ENCODE measurements around the gene CDYL2.

- TF ChIP-seq CTCF (IDR thresholded peaks at IDR 0.05) (no peak), ZNF416 (CRISPR knock-in tag; IDR thresholded peaks at IDR 0.05) (no peak), JUN (CRISPR knock-in tag; IDR thresholded peaks at IDR 0.05) (no peak), ATF3 (CRISPR knock-in tag; conservative IDR thresholded peaks at IDR 0.05) (no peak), ZNF121 (CRISPR knock-in tag; IDR thresholded peaks at IDR 0.05) (no peak), IRF1 (CRISPR knock-in tag; IDR thresholded peaks at IDR 0.05) (no peak), USF2 (CRISPR knock-in tag; IDR thresholded peaks at IDR 0.05) (no peak), SMAD4 (CRISPR knock-in tag; IDR thresholded peaks at IDR 0.05) (no peak), NR3C1 (CRISPR knock-in tag; conservative IDR thresholded peaks at IDR 0.05; ENCODE audit: low read depth) (no peak), CREB1 (CRISPR knock-in tag; IDR thresholded peaks at IDR 0.05) (no peak), HMGXB4 (CRISPR knock-in tag; IDR thresholded peaks at IDR 0.05) (no peak)
These were observed 129.5 kb downstream of the CDYL2 start for GRCh38 chr16:80674884-80675283.
